H1 (cell line): ENCODE results near the gene MAML1.

ENCODE experiments used
- CREB1 ChIP-seq: IDR thresholded peaks from 2 replicates; pipeline ENCODE4 v1.6.1; 2012; ENCODE audit warnings: inconsistent platforms
- CTCF ChIP-seq, 3 experiments: IDR thresholded peaks; 1 replicate in 2 of 3; 2 replicates in 1 of 3; pipeline versions ENCODE4 v1.5.1 to v1.6.1; 2011; ENCODE audit warnings: low read length in 3 of 3, mild to moderate bottlenecking in 3 of 3, inconsistent platforms in 2 of 3, low read depth in 1 of 3, moderate library complexity in 1 of 3; ENCODE audit not compliant: insufficient read depth in 1 of 3; ENCODE audit errors: control extremely low read depth in 1 of 3
- E2F6 ChIP-seq: IDR thresholded peaks from 2 replicates; pipeline ENCODE4 v1.6.1; 2012; ENCODE audit warnings: inconsistent platforms
- EZH2 ChIP-seq: fragments of 200-600 bp; sonication (generic); IDR thresholded peaks from 2 replicates; pipeline ENCODE4 v1.7.1; 2012; ENCODE audit warnings: low read depth, mild to moderate bottlenecking, moderate library complexity, low read length, inconsistent platforms; ENCODE audit not compliant: severe bottlenecking
- MAX ChIP-seq: IDR thresholded peaks from 2 replicates; pipeline ENCODE4 v1.6.1; 2012; ENCODE audit warnings: inconsistent platforms
- POLR2AphosphoS5 ChIP-seq: IDR thresholded peaks from 2 replicates; pipeline ENCODE4 v1.6.1; 2011; ENCODE audit warnings: low read depth, low read length
- RAD21 ChIP-seq, 2 experiments: IDR thresholded peaks in 1 of 2; conservative IDR thresholded peaks in 1 of 2; 2 replicates each; pipeline ENCODE4 v1.6.1; 2011; ENCODE audit warnings: low read depth in 2 of 2, low read length in 2 of 2, improper control_type of control experiment in 1 of 2, inconsistent platforms in 1 of 2, mild to moderate bottlenecking in 1 of 2, moderate library complexity in 1 of 2
- SP1 ChIP-seq: IDR thresholded peaks from 2 replicates; pipeline ENCODE4 v1.6.1; 2011; ENCODE audit warnings: low read depth, low read length
- SUZ12 ChIP-seq: fragments of 200-600 bp; sonication (generic); IDR thresholded peaks from 2 replicates; pipeline ENCODE4 v1.6.1; 2012; ENCODE audit warnings: mild to moderate bottlenecking, inconsistent platforms, low read length, moderate library complexity, mixed read lengths
- TEAD4 ChIP-seq: IDR thresholded peaks from 2 replicates; pipeline ENCODE4 v1.6.1; 2012; ENCODE audit warnings: low read depth, low read length, inconsistent platforms, mixed read lengths
- YY1 ChIP-seq: IDR thresholded peaks from 2 replicates; pipeline ENCODE4 v1.6.1; 2011; ENCODE audit warnings: low read depth, mild to moderate bottlenecking, low read length

GRCh38 chr5:179730852-179731251 lies 1.8 kb upstream of the MAML1 start:
- TF ChIP-seq POLR2AphosphoS5 (no peak), SUZ12 (no peak), RAD21 (IDR thresholded peaks at IDR 0.05 in 1 of 2, conservative IDR thresholded peaks at IDR 0.05 in 1 of 2; ENCODE audit: low read depth in 2 of 2, low read length in 2 of 2) (no peak), SP1 (no peak), EZH2 (no peak), YY1 (no peak), CTCF (IDR thresholded peaks at IDR 0.05; ENCODE audit: control extremely low read depth in 1 of 3, insufficient read depth in 1 of 3, low read depth in 1 of 3, low read length in 3 of 3) (no peak), E2F6 (no peak), MAX (no peak), TEAD4 (no peak), CREB1 (no peak)
